Spleen (tissue), 11 donors: Measurements from ENCODE around the gene CDCA8. TPM values are rescaled to one million over a fixed set of nuclear protein-coding genes. Genes with fewer than 3 reads are reported as not detected.

Experiments
- DNase-seq: peaks from one replicate; pipeline ENCODE4 v3.0.0-alpha.2; 2020
- H3K27ac ChIP-seq, 8 donors: fragments of 200-600 bp; sonication (generic) in 7 of 8; 1 replicate in 4 of 8; 2 replicates in 4 of 8; pipeline versions ENCODE4 v1.5.0 to v1.8.0; 2016 to 2021; ENCODE audit warnings: inconsistent platforms in 4 of 8, mild to moderate bottlenecking in 4 of 8, moderate library complexity in 1 of 8
- H3K27me3 ChIP-seq, 7 donors: fragments of 200-600 bp; sonication (generic) in 6 of 7; replicated peaks in 1 of 7; 1 replicate in 4 of 7; 2 replicates in 3 of 7; pipeline versions ENCODE4 v1.5.0 to v1.8.0; 2016 to 2021; ENCODE audit warnings: inconsistent platforms in 3 of 7, mild to moderate bottlenecking in 1 of 7
- H3K36me3 ChIP-seq, 6 donors: fragments of 200-600 bp; sonication (generic) in 5 of 6; 1 replicate in 4 of 6; 2 replicates in 2 of 6; pipeline versions ENCODE4 v1.5.0 to v1.8.0; 2016 to 2021; ENCODE audit warnings: inconsistent platforms in 2 of 6
- H3K4me1 ChIP-seq, 6 donors: fragments of 200-600 bp; sonication (generic) in 5 of 6; 1 replicate in 3 of 6; 2 replicates in 3 of 6; pipeline versions ENCODE4 v1.5.0 to v1.8.0; 2016 to 2021; ENCODE audit warnings: inconsistent platforms in 3 of 6
- H3K4me3 ChIP-seq, 8 donors: fragments of 200-600 bp; sonication (generic) in 7 of 8; 1 replicate in 4 of 8; 2 replicates in 4 of 8; pipeline versions ENCODE4 v1.5.0 to v1.8.0; 2016 to 2021; ENCODE audit warnings: inconsistent platforms in 4 of 8, mild to moderate bottlenecking in 4 of 8, moderate library complexity in 2 of 8
- H3K9me3 ChIP-seq, 8 donors: fragments of 200-600 bp; sonication (generic) in 7 of 8; 1 replicate in 4 of 8; 2 replicates in 4 of 8; pipeline versions ENCODE4 v1.5.0 to v1.8.0; 2016 to 2021; ENCODE audit warnings: inconsistent platforms in 4 of 8
- CTCF ChIP-seq, 11 experiments: fragments of 200-600 bp in 7 of 11; fragments of 450-650 bp in 4 of 11; sonication (generic) in 4 of 11; IDR thresholded peaks in 8 of 11; conservative IDR thresholded peaks in 3 of 11; 1 replicate in 7 of 11; 2 replicates in 4 of 11; pipeline versions ENCODE4 v1.4.0 to v1.8.0; 2016 to 2021; ENCODE audit warnings: antibody characterized with exemption in 11 of 11, inconsistent platforms in 4 of 11, mild to moderate bottlenecking in 1 of 11
- POLR2A ChIP-seq, 3 donors: fragments of 450-650 bp; IDR thresholded peaks; one replicate each; pipeline ENCODE4 v1.5.1; 2017; ENCODE audit warnings: antibody characterized with exemption in 3 of 3, mild to moderate bottlenecking in 1 of 3
- POLR2AphosphoS5 ChIP-seq, 3 donors: sonication (generic); formaldehyde crosslinking; IDR thresholded peaks; one replicate each; pipeline ENCODE4 v1.5.1; 2017; ENCODE audit warnings: antibody characterized with exemption in 3 of 3
- WGBS, 5 donors: extraction: QIAGEN DNeasy Blood & Tissue Kit in 3 of 5; methylation state at CpG; one replicate each; pipeline versions ENCODE4 v1.1.5 to v1.1.7; 2013 to 2018; 5-methylcytosine and 5-hydroxymethylcytosine counted together
- intact Hi-C: fragments of 100-400 bp; cut with DNase I; formaldehyde crosslinking; loops from one replicate; pipeline ENCODE4 v1.15.0; 2023; ENCODE audit warnings: low total_unique reads
- polyA plus RNA-seq, 3 donors: library from polyadenylated mRNA; stranded (reverse); fragments of 200-250 nt; gene quantifications; one replicate each; pipeline ENCODE4 v1.2.1, GENCODE V29; 2013
- total RNA-seq, 7 donors: library from RNA; depleted of rRNA in 3 of 7; stranded (reverse); fragments of >200 nt in 3 of 7; fragmentation: NEBNext Ultra II Directional in 4 of 7; extraction: Animal tissue kit (Norgen Biotek cat#: 25700) in 4 of 7; gene quantifications; one replicate each; pipeline versions ENCODE4 v1.1.0 to v1.2.1, GENCODE V29; 2016 to 2021
- donor health status: healthy with polysubstance abuse.
- donor health status: DM: no; HTN: no; CAD: no; lungs with moderate emphysema.
- donor health status: DM: no; HTN: no; CAD: no.
- donor health status: Bipolar disorder and iron deficiency.
- donor health status: healthy.
- donor health status: DM: no; HTN: no; CAD: no.
- donor health status: DM: yes; HTN: yes; CAD: no.

The CDCA8 gene
- total and polyA plus RNA-seq, 10 donors = 1.2 to 8.2 (median 4.1) TPM

- H3K36me3 ChIP-seq = peaks cover 0 to 80% (median 7%) of the 10 kb centered on the region in 6 donors
- intact Hi-C loops = no loop called here
- no peaks in the 10 kb centered on the region for H3K4me1 ChIP-seq
- H3K27me3 ChIP-seq = no peaks in the 10 kb centered on the region
- no peak overlapping the region for H3K4me3 ChIP-seq
- 88 to 98% (median 91%) methylated on average over 2 to 4 of the region's 4 CpGs for WGBS, 5 donors
- TF ChIP-seq POLR2A (IDR thresholded peaks at IDR 0.05) (no peak), CTCF (IDR thresholded peaks at IDR 0.05 in 8 of 11, conservative IDR thresholded peaks at IDR 0.05 in 3 of 11) (no peak), POLR2AphosphoS5 (IDR thresholded peaks at IDR 0.05) (no peak)
- no peak for DNase-seq
- no peaks in the 10 kb centered on the region for H3K9me3 ChIP-seq
- no peak overlapping the region for H3K27ac ChIP-seq
Observed at GRCh38 chr1:37708471-37708870, 16.2 kb downstream of the CDCA8 start.

GRCh38 chr1:37714226-37714625 is 21.9 kb downstream of the CDCA8 start:
- no peak overlapping the region for H3K27ac ChIP-seq
- DNase-seq = no peak
- peaks cover 0 to 20% (median 0%) of the 10 kb centered on the region in 7 donors for H3K27me3 ChIP-seq
- 84 to 91% (median 87%) methylated on average over 8 of the region's 8 CpGs for WGBS, 5 donors
- H3K9me3 ChIP-seq = no peaks in the 10 kb centered on the region
- TF ChIP-seq POLR2AphosphoS5 (IDR thresholded peaks at IDR 0.05) = no peak
- no peak for TF ChIP-seq CTCF (IDR thresholded peaks at IDR 0.05 in 8 of 11, conservative IDR thresholded peaks at IDR 0.05 in 3 of 11)
- no peak for TF ChIP-seq POLR2A (IDR thresholded peaks at IDR 0.05)
- H3K36me3 ChIP-seq = peaks cover 0 to 23% (median 0%) of the 10 kb centered on the region in 6 donors
- intact Hi-C loops = no loop called here
- no peaks in the 10 kb centered on the region for H3K4me1 ChIP-seq
- H3K4me3 ChIP-seq = no peak overlapping the region

- WGBS, 5 donors = 78 to 94% (median 81%) methylated on average over 4 of the region's 4 CpGs
Observed at GRCh38 chr1:37714689-37715088, 22.4 kb downstream of the CDCA8 start.

GRCh38 chr1:37716321-37716720 is 24.0 kb downstream of the CDCA8 start:
- DNase-seq = no peak
- 79 to 88% (median 84%) methylated on average over 4 of the region's 4 CpGs for WGBS, 5 donors
- Histone ChIP-seq H3K27me3 (peaks cover 0 to 33% (median 0%) of the 10 kb centered on the region in 7 donors), H3K4me1 (no peaks in the 10 kb centered on the region), H3K9me3 (no peaks in the 10 kb centered on the region), H3K27ac (no peak overlapping the region), H3K4me3 (no peak overlapping the region), H3K36me3 (peaks cover 0 to 2% (median 0%) of the 10 kb centered on the region in 6 donors)
- TF ChIP-seq POLR2AphosphoS5 (IDR thresholded peaks at IDR 0.05) (no peak), POLR2A (IDR thresholded peaks at IDR 0.05) (no peak), CTCF (IDR thresholded peaks at IDR 0.05 in 8 of 11, conservative IDR thresholded peaks at IDR 0.05 in 3 of 11) (no peak)
- intact Hi-C loops = no loop called here

More at GRCh38 chr1:37714689-37715088, 22.4 kb downstream of the CDCA8 start:
- TF ChIP-seq CTCF (IDR thresholded peaks at IDR 0.05 in 8 of 11, conservative IDR thresholded peaks at IDR 0.05 in 3 of 11) = no peak
- no peak for TF ChIP-seq POLR2A (IDR thresholded peaks at IDR 0.05)
- TF ChIP-seq POLR2AphosphoS5 (IDR thresholded peaks at IDR 0.05) = no peak
- H3K9me3 ChIP-seq = no peaks in the 10 kb centered on the region
- H3K27me3 ChIP-seq = peaks cover 0 to 24% (median 0%) of the 10 kb centered on the region in 7 donors
- H3K27ac ChIP-seq = no peak overlapping the region
- peaks cover 0 to 18% (median 0%) of the 10 kb centered on the region in 6 donors for H3K36me3 ChIP-seq
- no peak overlapping the region for H3K4me3 ChIP-seq
- H3K4me1 ChIP-seq = no peaks in the 10 kb centered on the region
- no peak for DNase-seq
- intact Hi-C loops = no loop called here
